Esophagus squamous epithelium (tissue), 4 donors: Measurements from ENCODE around the gene CCDC186.

Experiments
- POLR2A ChIP-seq, 4 donors: fragments of 450-650 bp; IDR thresholded peaks; one replicate each; pipeline ENCODE4 v1.6.1; 2017; ENCODE audit warnings: antibody characterized with exemption in 4 of 4, mild to moderate bottlenecking in 4 of 4, moderate library complexity in 3 of 4
- TF ChIP-seq, protein P1 (sequence below), 6 experiments: fragments of 450-650 bp in 4 of 6; fragments of 200-600 bp in 2 of 6; sonication (generic) in 2 of 6; IDR thresholded peaks; one replicate each; pipeline ENCODE4 v1.5.1; 2016 to 2019; ENCODE audit warnings: antibody characterized with exemption in 6 of 6, mild to moderate bottlenecking in 4 of 6, moderate library complexity in 4 of 6

DNA sequence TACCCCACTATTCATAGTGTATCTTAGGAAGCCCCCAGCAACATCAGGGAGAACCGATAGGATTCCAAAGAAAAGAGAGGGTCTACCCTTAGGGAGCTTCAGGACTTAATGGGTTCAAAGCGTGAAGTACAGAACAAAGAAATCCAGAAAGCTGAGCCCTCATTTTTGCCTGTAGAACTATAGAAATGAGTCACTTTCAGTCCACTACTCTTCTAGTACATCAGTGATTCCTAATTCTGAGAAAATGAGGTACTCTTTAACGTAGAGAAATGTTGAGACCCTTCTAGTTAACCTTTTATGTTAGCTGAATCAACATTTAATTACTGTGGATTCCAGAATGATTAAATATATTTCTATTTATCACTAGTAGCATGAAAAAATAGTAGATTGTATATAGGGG is 6.9 kb upstream of the CCDC186 start:
- TF ChIP-seq, protein P1, sequence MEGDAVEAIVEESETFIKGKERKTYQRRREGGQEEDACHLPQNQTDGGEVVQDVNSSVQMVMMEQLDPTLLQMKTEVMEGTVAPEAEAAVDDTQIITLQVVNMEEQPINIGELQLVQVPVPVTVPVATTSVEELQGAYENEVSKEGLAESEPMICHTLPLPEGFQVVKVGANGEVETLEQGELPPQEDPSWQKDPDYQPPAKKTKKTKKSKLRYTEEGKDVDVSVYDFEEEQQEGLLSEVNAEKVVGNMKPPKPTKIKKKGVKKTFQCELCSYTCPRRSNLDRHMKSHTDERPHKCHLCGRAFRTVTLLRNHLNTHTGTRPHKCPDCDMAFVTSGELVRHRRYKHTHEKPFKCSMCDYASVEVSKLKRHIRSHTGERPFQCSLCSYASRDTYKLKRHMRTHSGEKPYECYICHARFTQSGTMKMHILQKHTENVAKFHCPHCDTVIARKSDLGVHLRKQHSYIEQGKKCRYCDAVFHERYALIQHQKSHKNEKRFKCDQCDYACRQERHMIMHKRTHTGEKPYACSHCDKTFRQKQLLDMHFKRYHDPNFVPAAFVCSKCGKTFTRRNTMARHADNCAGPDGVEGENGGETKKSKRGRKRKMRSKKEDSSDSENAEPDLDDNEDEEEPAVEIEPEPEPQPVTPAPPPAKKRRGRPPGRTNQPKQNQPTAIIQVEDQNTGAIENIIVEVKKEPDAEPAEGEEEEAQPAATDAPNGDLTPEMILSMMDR (IDR thresholded peaks at IDR 0.05): no peak
- no peak for TF ChIP-seq POLR2A (IDR thresholded peaks at IDR 0.05)
